ENCODE data around the gene SH3BP1. TPM values are rescaled to one million over a fixed set of nuclear protein-coding genes. Genes with fewer than 3 reads are reported as not detected.
A peak's percentile ranks its signal among the peaks of the same experiment; 100 is the strongest.

Gene SH3BP1
- total and polyA plus RNA-seq, 12 donors = 0.50 to 9.3 (median 2.0) TPM

DNA sequence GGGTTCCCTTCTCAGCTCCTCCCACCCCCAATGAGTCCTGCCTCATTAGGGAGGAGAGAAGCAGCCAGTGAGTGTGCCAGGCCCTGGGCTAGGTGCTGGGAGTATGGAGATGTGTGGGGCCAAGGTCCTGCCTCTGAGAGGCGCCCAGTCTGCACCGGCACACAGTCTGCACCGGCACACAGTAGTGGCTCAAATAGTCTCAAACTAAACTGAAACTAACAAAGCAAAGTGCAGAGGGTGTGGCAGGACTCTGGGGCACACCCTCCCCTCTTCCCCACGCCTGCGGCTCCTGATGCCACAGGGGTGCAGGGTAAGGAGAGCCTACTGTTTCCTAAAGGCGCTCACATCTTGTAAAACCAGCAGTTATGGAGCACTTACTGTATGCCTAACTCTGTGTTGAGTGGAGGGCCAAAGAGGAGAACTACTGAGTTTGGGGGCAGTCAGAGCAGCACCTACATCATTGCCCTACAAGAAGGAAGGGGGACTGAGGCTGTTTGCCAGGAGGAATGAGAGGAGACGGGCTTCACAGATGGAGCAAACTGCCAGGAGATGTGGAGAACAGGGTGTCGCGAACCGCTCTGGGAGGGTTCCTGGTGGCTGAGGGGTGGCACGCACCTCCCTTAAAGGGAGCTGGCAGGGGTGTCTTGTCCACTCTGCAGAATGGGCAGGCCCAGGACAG lies 939 bp upstream of the SH3BP1 start:
- H3K9me3 ChIP-seq = no peaks in the 10 kb centered on the region
- H3K27ac ChIP-seq = peak overlapping the region in 4 of 10 donors; percentile 56 to 95 (median 65)
- intact Hi-C loops (cut with DNase I) = no loop called here
- peak overlapping the region in 8 of 10 donors; percentile 46 to 77 (median 59) for H3K4me3 ChIP-seq
- WGBS, 2 donors = 69 to 75% methylated on average over 11 of the region's 11 CpGs
- TF ChIP-seq, protein P1, sequence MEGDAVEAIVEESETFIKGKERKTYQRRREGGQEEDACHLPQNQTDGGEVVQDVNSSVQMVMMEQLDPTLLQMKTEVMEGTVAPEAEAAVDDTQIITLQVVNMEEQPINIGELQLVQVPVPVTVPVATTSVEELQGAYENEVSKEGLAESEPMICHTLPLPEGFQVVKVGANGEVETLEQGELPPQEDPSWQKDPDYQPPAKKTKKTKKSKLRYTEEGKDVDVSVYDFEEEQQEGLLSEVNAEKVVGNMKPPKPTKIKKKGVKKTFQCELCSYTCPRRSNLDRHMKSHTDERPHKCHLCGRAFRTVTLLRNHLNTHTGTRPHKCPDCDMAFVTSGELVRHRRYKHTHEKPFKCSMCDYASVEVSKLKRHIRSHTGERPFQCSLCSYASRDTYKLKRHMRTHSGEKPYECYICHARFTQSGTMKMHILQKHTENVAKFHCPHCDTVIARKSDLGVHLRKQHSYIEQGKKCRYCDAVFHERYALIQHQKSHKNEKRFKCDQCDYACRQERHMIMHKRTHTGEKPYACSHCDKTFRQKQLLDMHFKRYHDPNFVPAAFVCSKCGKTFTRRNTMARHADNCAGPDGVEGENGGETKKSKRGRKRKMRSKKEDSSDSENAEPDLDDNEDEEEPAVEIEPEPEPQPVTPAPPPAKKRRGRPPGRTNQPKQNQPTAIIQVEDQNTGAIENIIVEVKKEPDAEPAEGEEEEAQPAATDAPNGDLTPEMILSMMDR (IDR thresholded peaks at IDR 0.05) = no peak
- peaks cover 0 to 20% (median 0%) of the 10 kb centered on the region in 9 donors for H3K36me3 ChIP-seq
- peaks cover 0 to 12% (median 0%) of the 10 kb centered on the region in 7 donors for H3K27me3 ChIP-seq
- ATAC-seq (no peak), DNase-seq (no peak)
- H3K4me1 ChIP-seq = peaks cover 12 to 89% (median 38%) of the 10 kb centered on the region in 9 donors

DNA sequence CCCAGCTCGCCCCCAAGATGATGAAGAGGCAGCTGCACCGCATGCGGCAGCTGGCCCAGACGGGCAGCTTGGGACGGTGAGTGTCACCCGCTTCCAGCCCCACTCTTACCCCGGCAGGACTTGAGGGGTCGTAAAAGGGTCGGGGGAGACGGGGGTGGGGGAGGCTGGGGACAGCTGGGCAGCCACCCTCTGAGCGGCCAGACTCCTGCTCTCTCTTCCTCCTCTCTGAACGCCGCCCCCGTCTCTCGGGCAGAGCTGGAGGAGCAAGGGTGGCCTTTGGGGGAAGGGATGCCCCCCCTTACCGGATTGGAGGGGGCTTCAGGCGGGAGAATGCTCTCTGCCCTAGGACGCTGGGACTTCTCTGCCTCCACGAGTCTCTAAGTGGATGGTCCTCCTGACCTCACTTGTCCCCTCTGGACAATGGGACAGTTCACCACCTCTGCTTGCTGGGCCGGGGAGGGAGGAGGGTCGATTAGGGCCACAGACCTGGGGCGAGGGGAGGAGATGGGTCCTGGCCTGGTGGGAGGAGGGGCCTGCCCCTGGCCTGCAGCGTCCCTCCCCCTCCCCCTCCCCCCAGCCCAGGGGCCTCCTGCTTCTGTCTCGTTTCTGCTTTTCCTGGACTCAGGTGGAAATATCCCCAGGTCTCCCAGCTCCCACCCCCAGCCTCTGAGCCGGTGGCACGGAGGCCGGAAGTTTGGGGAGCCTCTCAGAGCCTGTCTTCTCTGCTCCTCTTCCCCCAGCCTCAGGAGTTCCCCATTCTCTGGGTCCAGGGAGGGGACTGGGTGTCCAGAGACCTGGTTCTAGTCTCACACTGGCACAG lies 512 bp downstream of the SH3BP1 start:
- H3K9me3 ChIP-seq = no peaks in the 10 kb centered on the region
- DNase-seq = no peak
- peaks cover 0 to 35% (median 0%) of the 10 kb centered on the region in 9 donors for H3K36me3 ChIP-seq
- H3K27me3 ChIP-seq = peaks cover 0 to 12% (median 0%) of the 10 kb centered on the region in 7 donors
- intact Hi-C loops (cut with DNase I) = loop anchor here in 8 of 10 donors (2.0 to 10.0 kb wide), 5 partner anchors 42 to 157 kb away; no protein-coding TSS in a partner anchor
- peak overlapping the region in 9 of 10 donors; percentile 43 to 77 (median 59) for H3K4me3 ChIP-seq
- peaks cover under 1 to 78% (median 24%) of the 10 kb centered on the region in 9 donors for H3K4me1 ChIP-seq
- no peak for ATAC-seq
- WGBS, 2 donors = 9 to 11% methylated on average over 27 of the region's 27 CpGs
- TF ChIP-seq, protein P1 (IDR thresholded peaks at IDR 0.05) = no peak
- H3K27ac ChIP-seq = peak overlapping the region in 8 of 10 donors; percentile 6 to 95 (median 62)

DNA sequence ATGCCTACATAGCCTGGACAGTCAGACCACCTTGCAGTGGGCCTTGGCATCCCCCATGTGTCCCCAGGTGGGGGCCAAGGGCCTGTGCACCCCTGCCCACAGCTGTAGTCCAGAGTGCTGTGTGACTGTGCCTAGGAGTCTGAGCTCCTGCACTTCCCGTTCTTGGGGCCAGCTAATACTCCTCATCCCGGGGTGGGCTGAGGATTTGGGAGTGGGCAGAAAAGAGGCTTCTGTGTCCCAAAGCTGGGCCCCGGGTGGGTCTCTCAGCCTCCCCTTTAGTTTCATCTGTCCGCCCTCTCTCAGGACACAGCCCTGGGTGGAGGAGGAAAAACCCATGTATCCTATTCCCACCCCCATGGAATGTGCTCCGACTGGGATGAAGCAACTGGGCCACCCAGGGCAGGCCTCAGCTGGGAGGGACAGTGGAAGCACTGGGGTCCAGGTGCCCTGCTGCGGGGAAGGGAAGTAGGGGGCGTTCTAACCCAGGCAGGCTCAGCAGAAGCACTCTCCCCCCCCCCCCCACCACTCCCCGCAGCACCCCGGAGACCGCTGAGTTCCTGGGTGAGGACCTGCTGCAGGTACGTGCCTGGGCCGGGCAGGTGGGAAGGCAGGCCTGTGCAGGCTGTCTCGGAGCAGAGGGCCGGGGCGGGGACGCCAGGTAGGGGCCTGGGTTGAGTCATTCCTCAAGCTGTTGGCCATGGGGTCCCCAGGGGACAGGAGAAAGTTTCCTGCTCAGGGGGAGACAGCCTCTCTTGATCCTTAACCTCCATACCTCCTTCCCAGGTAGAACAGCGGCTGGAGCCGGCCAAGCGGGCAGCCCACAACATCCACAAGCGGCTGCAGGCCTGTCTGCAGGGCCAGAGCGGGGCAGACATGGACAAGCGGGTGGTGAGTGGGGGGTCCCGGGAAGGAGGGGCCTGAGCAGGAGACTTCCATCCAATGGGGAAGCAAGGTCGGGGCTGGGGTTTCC lies 1.4 kb downstream of the SH3BP1 start:
- ATAC-seq (no peak), DNase-seq (no peak)
- no peaks in the 10 kb centered on the region for H3K9me3 ChIP-seq
- peak overlapping the region in 7 of 10 donors; percentile 46 to 77 (median 59) for H3K4me3 ChIP-seq
- TF ChIP-seq, protein P1 (IDR thresholded peaks at IDR 0.05) = no peak
- intact Hi-C loops (cut with DNase I) = loop anchor here in 8 of 10 donors (2.0 to 10.0 kb wide), 5 partner anchors 41 to 156 kb away; no protein-coding TSS in a partner anchor
- peaks cover 0 to 69% (median 22%) of the 10 kb centered on the region in 9 donors for H3K4me1 ChIP-seq
- 81 to 88% methylated on average over 24 of the region's 24 CpGs for WGBS, 2 donors
- peaks cover 0 to 44% (median 0%) of the 10 kb centered on the region in 9 donors for H3K36me3 ChIP-seq
- H3K27ac ChIP-seq = peak overlapping the region in 2 of 10 donors; percentile 56 to 95
- peaks cover 0 to 12% (median 0%) of the 10 kb centered on the region in 7 donors for H3K27me3 ChIP-seq

All from heart right ventricle (tissue), 16 donors.